ENCODE measurements around the gene TMEM18.

TMEM18 gene

GRCh38 chr2:689877-690510, 12.8 kb upstream of the TMEM18 start:
- Histone ChIP-seq H3K79me1 (ENCODE audit: low read depth, low read length) (no peaks in the 10 kb centered on the region), H3K36me3 (replicated peaks in 1 of 2; ENCODE audit: control insufficient read depth in 2 of 2, insufficient read depth in 2 of 2, low read length in 2 of 2) (no peaks in the 10 kb centered on the region), H3K4me1 (ENCODE audit: control insufficient read depth in 2 of 2, insufficient read depth in 1 of 2, low read depth in 1 of 2, low read length in 2 of 2) (no peaks in the 10 kb centered on the region), H3K27me3 (ENCODE audit: control insufficient read depth in 3 of 3, insufficient read depth in 3 of 3, low read depth in 1 of 3, low read length in 3 of 3) (no peaks in the 10 kb centered on the region), H3K4me3 (ENCODE audit: low read length in 2 of 2) (no peak overlapping the region), H3K9me3 (replicated peaks in 1 of 2; ENCODE audit: control insufficient read depth in 2 of 2, insufficient read depth in 1 of 2, low read depth in 1 of 2, low read length in 2 of 2) (peaks cover 6 to 20% of the 10 kb centered on the region in 2 donors), H3K18ac (ENCODE audit: low read length) (peak overlapping the region; percentile 88), H3K14ac (ENCODE audit: low read length) (peak overlapping the region; percentile 75), H3K23ac (ENCODE audit: low read depth, low read length, poor library complexity) (no peak overlapping the region), H3K9ac (ENCODE audit: low read depth, low read length, poor library complexity) (no peak overlapping the region), H2BK12ac (ENCODE audit: low read length) (no peak overlapping the region), H2BK120ac (ENCODE audit: low read depth, low read length) (no peak overlapping the region), H2AFZ (ENCODE audit: low read length) (no peak overlapping the region), H2BK5ac (ENCODE audit: low read length) (no peak overlapping the region), H2BK15ac (ENCODE audit: low read length) (peak overlapping the region; percentile 54), H4K8ac (ENCODE audit: low read depth, low read length) (no peak overlapping the region), H2AK5ac (ENCODE audit: low read depth, low read length) (no peak overlapping the region), H4K91ac (ENCODE audit: low read depth, low read length, poor library complexity) (no peak overlapping the region), H3K4me2 (ENCODE audit: insufficient read depth, low read length, poor library complexity, severe bottlenecking) (no peak overlapping the region), H3K27ac (replicated peaks; ENCODE audit: low read length) (no peak overlapping the region), H3K4ac (ENCODE audit: low read length) (no peak overlapping the region)
- WGBS, 2 donors (ENCODE audit: extremely low coverage in 2 of 2, insufficient read length in 2 of 2, insufficient replicate concordance in 1 of 2) = no CpG with 5 or more reads among the region's 19 CpGs
- DNase-seq (ENCODE audit: low spot score) = no peak

GRCh38 chr2:689237-689636, 12.0 kb upstream of the TMEM18 start:
- no peaks in the 10 kb centered on the region for H3K4me1 ChIP-seq (ENCODE audit: control insufficient read depth in 2 of 2, insufficient read depth in 1 of 2, low read depth in 1 of 2, low read length in 2 of 2)
- H3K9me3 ChIP-seq (replicated peaks in 1 of 2; ENCODE audit: control insufficient read depth in 2 of 2, insufficient read depth in 1 of 2, low read depth in 1 of 2, low read length in 2 of 2) = peaks cover 6 to 26% of the 10 kb centered on the region in 2 donors
- H2BK5ac ChIP-seq (ENCODE audit: low read length) = no peak overlapping the region
- no peak overlapping the region for H2AFZ ChIP-seq (ENCODE audit: low read length)
- H2BK120ac ChIP-seq (ENCODE audit: low read depth, low read length) = no peak overlapping the region
- H2BK12ac ChIP-seq (ENCODE audit: low read length) = no peak overlapping the region
- no CpG with 5 or more reads among the region's 5 CpGs for WGBS, 2 donors (ENCODE audit: extremely low coverage in 2 of 2, insufficient read length in 2 of 2, insufficient replicate concordance in 1 of 2)
- DNase-seq (ENCODE audit: low spot score) = no peak
- H3K79me1 ChIP-seq (ENCODE audit: low read depth, low read length) = no peaks in the 10 kb centered on the region
- no peak overlapping the region for H4K8ac ChIP-seq (ENCODE audit: low read depth, low read length)
- H3K4me2 ChIP-seq (ENCODE audit: insufficient read depth, low read length, poor library complexity, severe bottlenecking) = no peak overlapping the region
- H3K18ac ChIP-seq (ENCODE audit: low read length) = no peak overlapping the region
- no peak overlapping the region for H3K14ac ChIP-seq (ENCODE audit: low read length)
- H2AK5ac ChIP-seq (ENCODE audit: low read depth, low read length) = no peak overlapping the region
- no peak overlapping the region for H4K91ac ChIP-seq (ENCODE audit: low read depth, low read length, poor library complexity)
- no peak overlapping the region for H3K23ac ChIP-seq (ENCODE audit: low read depth, low read length, poor library complexity)
- no peak overlapping the region for H3K9ac ChIP-seq (ENCODE audit: low read depth, low read length, poor library complexity)
- no peaks in the 10 kb centered on the region for H3K27me3 ChIP-seq (ENCODE audit: control insufficient read depth in 3 of 3, insufficient read depth in 3 of 3, low read depth in 1 of 3, low read length in 3 of 3)
- H3K4ac ChIP-seq (ENCODE audit: low read length) = no peak overlapping the region
- H2BK15ac ChIP-seq (ENCODE audit: low read length) = no peak overlapping the region
- H3K27ac ChIP-seq (replicated peaks; ENCODE audit: low read length) = no peak overlapping the region
- no peaks in the 10 kb centered on the region for H3K36me3 ChIP-seq (replicated peaks in 1 of 2; ENCODE audit: control insufficient read depth in 2 of 2, insufficient read depth in 2 of 2, low read length in 2 of 2)
- no peak overlapping the region for H3K4me3 ChIP-seq (ENCODE audit: low read length in 2 of 2)

GRCh38 chr2:688504-689076, 11.4 kb upstream of the TMEM18 start:
- no peak for DNase-seq (ENCODE audit: low spot score)
- H2BK120ac ChIP-seq (ENCODE audit: low read depth, low read length) = no peak overlapping the region
- H3K4me3 ChIP-seq (ENCODE audit: low read length in 2 of 2) = no peak overlapping the region
- no peak overlapping the region for H3K14ac ChIP-seq (ENCODE audit: low read length)
- no peak overlapping the region for H4K91ac ChIP-seq (ENCODE audit: low read depth, low read length, poor library complexity)
- H2BK15ac ChIP-seq (ENCODE audit: low read length) = no peak overlapping the region
- H3K79me1 ChIP-seq (ENCODE audit: low read depth, low read length) = no peaks in the 10 kb centered on the region
- no peaks in the 10 kb centered on the region for H3K36me3 ChIP-seq (replicated peaks in 1 of 2; ENCODE audit: control insufficient read depth in 2 of 2, insufficient read depth in 2 of 2, low read length in 2 of 2)
- no peak overlapping the region for H2BK12ac ChIP-seq (ENCODE audit: low read length)
- no peak overlapping the region for H2AK5ac ChIP-seq (ENCODE audit: low read depth, low read length)
- H3K4me1 ChIP-seq (ENCODE audit: control insufficient read depth in 2 of 2, insufficient read depth in 1 of 2, low read depth in 1 of 2, low read length in 2 of 2) = no peaks in the 10 kb centered on the region
- peaks cover 6 to 32% of the 10 kb centered on the region in 2 donors for H3K9me3 ChIP-seq (replicated peaks in 1 of 2; ENCODE audit: control insufficient read depth in 2 of 2, insufficient read depth in 1 of 2, low read depth in 1 of 2, low read length in 2 of 2)
- H3K4me2 ChIP-seq (ENCODE audit: insufficient read depth, low read length, poor library complexity, severe bottlenecking) = no peak overlapping the region
- H4K8ac ChIP-seq (ENCODE audit: low read depth, low read length) = no peak overlapping the region
- no peak overlapping the region for H3K23ac ChIP-seq (ENCODE audit: low read depth, low read length, poor library complexity)
- no peak overlapping the region for H2BK5ac ChIP-seq (ENCODE audit: low read length)
- no peak overlapping the region for H3K9ac ChIP-seq (ENCODE audit: low read depth, low read length, poor library complexity)
- WGBS, 2 donors (ENCODE audit: extremely low coverage in 2 of 2, insufficient read length in 2 of 2, insufficient replicate concordance in 1 of 2) = no CpG with 5 or more reads among the region's 7 CpGs
- H3K27me3 ChIP-seq (ENCODE audit: control insufficient read depth in 3 of 3, insufficient read depth in 3 of 3, low read depth in 1 of 3, low read length in 3 of 3) = no peaks in the 10 kb centered on the region
- no peak overlapping the region for H3K27ac ChIP-seq (replicated peaks; ENCODE audit: low read length)
- no peak overlapping the region for H3K18ac ChIP-seq (ENCODE audit: low read length)
- no peak overlapping the region for H2AFZ ChIP-seq (ENCODE audit: low read length)
- H3K4ac ChIP-seq (ENCODE audit: low read length) = no peak overlapping the region

- no peak overlapping the region for H4K91ac ChIP-seq (ENCODE audit: low read depth, low read length, poor library complexity)
- H3K27ac ChIP-seq (replicated peaks; ENCODE audit: low read length) = no peak overlapping the region
- H2BK12ac ChIP-seq (ENCODE audit: low read length) = no peak overlapping the region
- H3K4me2 ChIP-seq (ENCODE audit: insufficient read depth, low read length, poor library complexity, severe bottlenecking) = no peak overlapping the region
- no peak overlapping the region for H3K9ac ChIP-seq (ENCODE audit: low read depth, low read length, poor library complexity)
- H4K8ac ChIP-seq (ENCODE audit: low read depth, low read length) = no peak overlapping the region
- DNase-seq (ENCODE audit: low spot score) = no peak
- no peak overlapping the region for H3K23ac ChIP-seq (ENCODE audit: low read depth, low read length, poor library complexity)
- no peak overlapping the region for H3K4me3 ChIP-seq (ENCODE audit: low read length in 2 of 2)
- peaks cover 0 to 1% of the 10 kb centered on the region in 2 donors for H3K4me1 ChIP-seq (ENCODE audit: control insufficient read depth in 2 of 2, insufficient read depth in 1 of 2, low read depth in 1 of 2, low read length in 2 of 2)
- H3K79me1 ChIP-seq (ENCODE audit: low read depth, low read length) = no peaks in the 10 kb centered on the region
- no peak overlapping the region for H2BK15ac ChIP-seq (ENCODE audit: low read length)
- peaks cover 0 to 9% of the 10 kb centered on the region in 2 donors for H3K36me3 ChIP-seq (replicated peaks in 1 of 2; ENCODE audit: control insufficient read depth in 2 of 2, insufficient read depth in 2 of 2, low read length in 2 of 2)
- no peak overlapping the region for H2BK120ac ChIP-seq (ENCODE audit: low read depth, low read length)
- H3K18ac ChIP-seq (ENCODE audit: low read length) = no peak overlapping the region
- H3K4ac ChIP-seq (ENCODE audit: low read length) = no peak overlapping the region
- H2AFZ ChIP-seq (ENCODE audit: low read length) = no peak overlapping the region
- H3K27me3 ChIP-seq (ENCODE audit: control insufficient read depth in 3 of 3, insufficient read depth in 3 of 3, low read depth in 1 of 3, low read length in 3 of 3) = no peaks in the 10 kb centered on the region
- no CpG with 5 or more reads among the region's 1 CpG for WGBS, 2 donors (ENCODE audit: extremely low coverage in 2 of 2, insufficient read length in 2 of 2, insufficient replicate concordance in 1 of 2)
- no peak overlapping the region for H2BK5ac ChIP-seq (ENCODE audit: low read length)
- no peak overlapping the region for H3K14ac ChIP-seq (ENCODE audit: low read length)
- peaks cover 6 to 43% of the 10 kb centered on the region in 2 donors for H3K9me3 ChIP-seq (replicated peaks in 1 of 2; ENCODE audit: control insufficient read depth in 2 of 2, insufficient read depth in 1 of 2, low read depth in 1 of 2, low read length in 2 of 2)
- H2AK5ac ChIP-seq (ENCODE audit: low read depth, low read length) = peak overlapping the region; percentile 47
Measured at GRCh38 chr2:685421-685820, 8.2 kb upstream of the TMEM18 start.

Measured in neuronal stem cell (in vitro differentiated cells).